ENCODE data around the gene NEO1. TPM values are rescaled to one million over a fixed set of nuclear protein-coding genes. Genes with fewer than 3 reads are reported as not detected.

The NEO1 gene
- total RNA-seq, 4 donors from 2014 or later, result 11.5 to 80.3 (median 36.1) TPM

DNA sequence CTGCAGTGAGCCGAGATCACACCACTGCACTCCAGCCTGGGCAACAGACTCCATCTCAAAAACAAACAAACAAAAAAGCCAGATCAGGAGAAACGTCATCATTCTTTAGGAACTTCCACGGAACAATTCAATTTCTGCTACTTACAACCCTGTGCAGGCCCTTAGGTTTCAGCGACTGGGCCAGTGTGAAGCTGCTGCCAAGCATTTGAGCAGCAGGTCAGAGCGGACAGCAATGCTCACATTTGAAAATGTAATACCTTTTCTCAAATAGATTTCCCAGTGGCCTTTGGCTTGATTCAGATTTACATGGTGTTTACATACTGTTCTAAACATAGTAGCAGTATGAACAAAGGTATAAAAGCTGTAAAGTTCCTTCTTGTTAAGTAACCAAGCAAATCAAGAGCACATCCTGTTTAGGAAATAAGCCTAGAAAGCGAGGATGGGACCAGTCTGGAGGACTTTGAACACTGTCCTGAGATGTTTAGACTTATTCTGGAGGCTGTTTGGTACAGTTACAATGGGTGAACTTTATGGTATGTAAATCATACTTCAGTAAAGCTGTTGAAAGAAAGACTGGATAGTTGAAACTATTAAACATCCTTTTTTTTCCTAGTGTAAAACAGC, 175.3 kb downstream of the NEO1 start:
- TF ChIP-seq, protein P1, sequence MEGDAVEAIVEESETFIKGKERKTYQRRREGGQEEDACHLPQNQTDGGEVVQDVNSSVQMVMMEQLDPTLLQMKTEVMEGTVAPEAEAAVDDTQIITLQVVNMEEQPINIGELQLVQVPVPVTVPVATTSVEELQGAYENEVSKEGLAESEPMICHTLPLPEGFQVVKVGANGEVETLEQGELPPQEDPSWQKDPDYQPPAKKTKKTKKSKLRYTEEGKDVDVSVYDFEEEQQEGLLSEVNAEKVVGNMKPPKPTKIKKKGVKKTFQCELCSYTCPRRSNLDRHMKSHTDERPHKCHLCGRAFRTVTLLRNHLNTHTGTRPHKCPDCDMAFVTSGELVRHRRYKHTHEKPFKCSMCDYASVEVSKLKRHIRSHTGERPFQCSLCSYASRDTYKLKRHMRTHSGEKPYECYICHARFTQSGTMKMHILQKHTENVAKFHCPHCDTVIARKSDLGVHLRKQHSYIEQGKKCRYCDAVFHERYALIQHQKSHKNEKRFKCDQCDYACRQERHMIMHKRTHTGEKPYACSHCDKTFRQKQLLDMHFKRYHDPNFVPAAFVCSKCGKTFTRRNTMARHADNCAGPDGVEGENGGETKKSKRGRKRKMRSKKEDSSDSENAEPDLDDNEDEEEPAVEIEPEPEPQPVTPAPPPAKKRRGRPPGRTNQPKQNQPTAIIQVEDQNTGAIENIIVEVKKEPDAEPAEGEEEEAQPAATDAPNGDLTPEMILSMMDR (IDR thresholded peaks at IDR 0.05), result no peak
- no peak for TF ChIP-seq POLR2A (IDR thresholded peaks at IDR 0.05)
- Histone ChIP-seq H3K4me1 (no peaks in the 10 kb centered on the region), H3K9me3 (no peaks in the 10 kb centered on the region), H3K4me3 (no peak overlapping the region), H3K27ac (no peak overlapping the region), H3K36me3 (no peaks in the 10 kb centered on the region), H3K27me3 (no peaks in the 10 kb centered on the region)
- no peak for DNase-seq
- intact Hi-C loops (cut with DNase I; ENCODE audit: low total_unique reads), result no loop called here

DNA sequence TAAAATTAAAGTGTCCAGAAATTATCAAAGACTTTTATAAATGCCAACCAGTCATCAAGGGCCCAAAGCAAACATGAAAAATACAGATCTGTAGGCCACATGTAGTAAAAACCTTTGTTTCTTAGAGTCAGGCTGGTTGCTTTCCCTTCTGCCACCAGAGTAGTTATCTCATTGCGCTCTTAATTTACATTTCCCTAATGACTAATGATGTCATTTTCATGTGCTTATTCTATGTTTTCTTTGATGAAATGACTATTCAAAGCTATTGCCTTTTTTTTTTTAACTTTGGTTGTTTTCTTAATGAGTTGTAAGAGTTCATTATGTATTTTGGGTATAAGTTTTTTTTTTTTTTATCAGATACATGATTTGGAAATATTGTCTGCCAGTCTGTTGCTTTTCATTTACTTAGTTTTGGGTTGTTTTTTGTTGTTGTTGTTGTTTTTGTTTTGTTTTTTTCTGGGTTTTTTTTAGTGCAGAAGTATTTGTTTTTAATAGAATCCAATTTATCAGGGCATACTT, 175.9 kb downstream of the NEO1 start:
- Histone ChIP-seq H3K27ac (no peak overlapping the region), H3K4me3 (no peak overlapping the region), H3K9me3 (no peaks in the 10 kb centered on the region), H3K4me1 (no peaks in the 10 kb centered on the region), H3K36me3 (no peaks in the 10 kb centered on the region), H3K27me3 (no peaks in the 10 kb centered on the region)
- TF ChIP-seq POLR2A (IDR thresholded peaks at IDR 0.05), result no peak
- TF ChIP-seq, protein P1 (IDR thresholded peaks at IDR 0.05), result no peak
- intact Hi-C loops (cut with DNase I; ENCODE audit: low total_unique reads), result no loop called here
- DNase-seq, result no peak

DNA sequence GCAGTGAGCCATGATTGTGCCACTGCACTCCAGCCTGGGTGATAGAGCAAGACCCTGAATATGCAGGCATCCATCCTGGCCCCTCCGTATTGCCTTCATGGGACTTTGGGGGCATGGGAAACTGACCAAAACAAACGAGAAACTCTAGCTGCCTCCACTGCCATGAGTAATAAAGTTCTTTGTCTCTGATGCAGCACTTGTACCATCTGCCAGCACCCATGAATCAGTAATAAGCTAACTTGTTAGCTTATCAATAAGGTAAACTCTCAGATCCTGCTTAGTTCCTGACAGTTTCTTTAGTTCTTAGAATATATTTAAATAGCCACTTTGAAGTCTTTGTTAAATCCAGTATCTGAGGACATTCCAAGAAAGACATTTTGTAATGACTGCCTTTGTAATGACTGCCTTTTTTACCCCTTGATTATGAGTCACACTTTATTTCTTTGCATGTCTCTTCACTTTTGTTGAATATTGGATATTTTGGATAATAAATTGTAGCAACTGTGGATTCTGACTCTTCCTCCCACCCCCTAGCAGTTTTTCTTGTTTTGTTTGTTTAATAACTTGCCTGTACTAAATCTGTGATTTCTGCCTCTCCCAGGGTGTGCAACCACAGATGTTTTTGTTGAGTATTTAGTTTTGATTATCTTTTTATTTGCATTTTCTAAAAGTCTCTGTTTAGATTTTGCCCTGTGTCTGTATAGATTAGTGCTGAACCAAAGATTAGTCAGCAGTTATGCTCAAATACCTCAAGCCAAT, 179.6 kb downstream of the NEO1 start:
- no peak for DNase-seq
- Histone ChIP-seq H3K4me1 (no peaks in the 10 kb centered on the region), H3K36me3 (no peaks in the 10 kb centered on the region), H3K4me3 (no peak overlapping the region), H3K9me3 (no peaks in the 10 kb centered on the region), H3K27ac (no peak overlapping the region), H3K27me3 (no peaks in the 10 kb centered on the region)
- intact Hi-C loops (cut with DNase I; ENCODE audit: low total_unique reads), result no loop called here
- TF ChIP-seq, protein P1 (IDR thresholded peaks at IDR 0.05), result no peak
- TF ChIP-seq POLR2A (IDR thresholded peaks at IDR 0.05), result no peak

DNA sequence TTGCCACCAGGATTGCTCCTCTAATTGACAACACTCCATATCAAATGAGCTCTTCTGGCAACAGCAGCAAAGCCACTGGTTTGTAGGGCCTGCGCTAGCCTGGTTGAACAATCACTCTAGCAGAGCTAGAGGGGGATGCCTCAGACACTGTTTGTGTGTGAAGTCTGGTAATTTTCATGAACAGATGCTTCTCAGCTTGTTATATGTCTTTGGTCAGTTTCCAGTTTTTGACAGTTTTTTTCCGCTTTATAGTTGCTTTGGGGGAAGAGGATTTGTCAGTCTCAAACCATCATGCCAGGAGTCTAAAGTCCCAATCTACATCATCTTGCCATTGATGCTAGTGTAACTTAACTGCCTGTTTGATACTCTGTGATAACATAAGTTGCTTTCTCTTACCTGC, 180.5 kb downstream of the NEO1 start:
- intact Hi-C loops (cut with DNase I; ENCODE audit: low total_unique reads), result no loop called here
- DNase-seq, result no peak
- no peaks in the 10 kb centered on the region for H3K4me1 ChIP-seq

More for the DNA sequence above, 180.5 kb downstream of the NEO1 start:
- H3K27ac ChIP-seq, result no peak overlapping the region
- H3K36me3 ChIP-seq, result no peaks in the 10 kb centered on the region
- H3K9me3 ChIP-seq, result no peaks in the 10 kb centered on the region
- TF ChIP-seq POLR2A (IDR thresholded peaks at IDR 0.05), result no peak
- TF ChIP-seq, protein P1 (IDR thresholded peaks at IDR 0.05), result no peak
- no peak overlapping the region for H3K4me3 ChIP-seq
- no peaks in the 10 kb centered on the region for H3K27me3 ChIP-seq

Measured in uterus (tissue), 4 donors.